ENCODE data around the gene CD68. TPM values are rescaled to one million over a fixed set of nuclear protein-coding genes. Genes with fewer than 3 reads are reported as not detected.

Gene CD68
- total RNA-seq, 1 donor from 2014 or later, result not detected

DNA sequence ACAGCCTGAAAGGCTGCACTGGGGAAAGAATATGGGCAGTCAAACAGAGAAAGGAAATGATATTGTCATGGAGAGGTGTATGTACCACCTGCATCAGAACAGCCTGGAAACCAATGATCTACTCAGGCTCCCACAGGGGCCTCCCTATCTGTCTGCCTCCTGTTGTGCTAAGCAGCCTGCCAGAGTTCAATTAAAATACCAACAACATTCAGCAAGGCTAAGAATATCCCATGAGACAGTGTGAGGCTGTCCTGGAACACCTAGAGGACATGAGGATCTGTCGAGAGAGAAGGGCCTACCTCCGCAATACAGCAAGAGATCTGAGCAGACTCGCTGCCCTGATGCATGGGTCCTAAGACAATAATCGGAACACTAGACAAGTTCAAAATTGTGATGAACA, 26.8 kb downstream of the CD68 start:
- TF ChIP-seq, protein P1, sequence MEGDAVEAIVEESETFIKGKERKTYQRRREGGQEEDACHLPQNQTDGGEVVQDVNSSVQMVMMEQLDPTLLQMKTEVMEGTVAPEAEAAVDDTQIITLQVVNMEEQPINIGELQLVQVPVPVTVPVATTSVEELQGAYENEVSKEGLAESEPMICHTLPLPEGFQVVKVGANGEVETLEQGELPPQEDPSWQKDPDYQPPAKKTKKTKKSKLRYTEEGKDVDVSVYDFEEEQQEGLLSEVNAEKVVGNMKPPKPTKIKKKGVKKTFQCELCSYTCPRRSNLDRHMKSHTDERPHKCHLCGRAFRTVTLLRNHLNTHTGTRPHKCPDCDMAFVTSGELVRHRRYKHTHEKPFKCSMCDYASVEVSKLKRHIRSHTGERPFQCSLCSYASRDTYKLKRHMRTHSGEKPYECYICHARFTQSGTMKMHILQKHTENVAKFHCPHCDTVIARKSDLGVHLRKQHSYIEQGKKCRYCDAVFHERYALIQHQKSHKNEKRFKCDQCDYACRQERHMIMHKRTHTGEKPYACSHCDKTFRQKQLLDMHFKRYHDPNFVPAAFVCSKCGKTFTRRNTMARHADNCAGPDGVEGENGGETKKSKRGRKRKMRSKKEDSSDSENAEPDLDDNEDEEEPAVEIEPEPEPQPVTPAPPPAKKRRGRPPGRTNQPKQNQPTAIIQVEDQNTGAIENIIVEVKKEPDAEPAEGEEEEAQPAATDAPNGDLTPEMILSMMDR (IDR thresholded peaks at IDR 0.05; ENCODE audit: partially characterized antibody, unreplicated experiment), result no peak
- peak overlapping the region; percentile 63 for H3K27ac Mint-ChIP-seq (ENCODE audit: unreplicated experiment)
- H3K4me3 Mint-ChIP-seq (ENCODE audit: unreplicated experiment), result peak overlapping the region; percentile 63
- H3K27me3 Mint-ChIP-seq (ENCODE audit: unreplicated experiment), result no peaks in the 10 kb centered on the region
- H3K36me3 Mint-ChIP-seq (ENCODE audit: unreplicated experiment), result peaks cover 10% of the 10 kb centered on the region
- peaks cover 3% of the 10 kb centered on the region for H3K9me3 Mint-ChIP-seq (ENCODE audit: unreplicated experiment)
- DNase-seq, result no peak
- H3K4me1 Mint-ChIP-seq (ENCODE audit: low read depth, unreplicated experiment), result peaks cover 5% of the 10 kb centered on the region

DNA sequence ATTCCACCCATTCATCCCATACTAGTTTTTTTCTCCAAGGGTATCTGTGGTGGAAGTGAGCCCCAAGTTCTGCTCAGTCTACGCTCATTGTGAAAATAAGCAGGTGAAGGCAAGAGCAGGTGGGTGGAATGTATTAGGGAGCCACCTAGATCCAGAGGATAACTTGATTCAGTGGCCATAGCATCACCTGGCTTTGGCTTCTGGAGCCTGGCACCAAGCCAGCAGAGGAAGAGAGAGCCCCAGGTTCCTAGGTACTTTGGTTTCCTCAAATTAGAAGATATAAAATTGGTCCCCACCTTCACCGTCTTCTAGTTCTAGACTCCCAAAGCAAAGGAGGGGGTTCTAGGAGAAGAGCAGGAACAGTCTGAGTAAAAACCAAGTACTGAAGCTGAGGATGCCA, 31.2 kb downstream of the CD68 start:
- peaks cover 11% of the 10 kb centered on the region for H3K27me3 Mint-ChIP-seq (ENCODE audit: unreplicated experiment)
- peak overlapping the region; percentile 58 for H3K4me3 Mint-ChIP-seq (ENCODE audit: unreplicated experiment)
- peaks cover 20% of the 10 kb centered on the region for H3K4me1 Mint-ChIP-seq (ENCODE audit: low read depth, unreplicated experiment)
- no peak for DNase-seq
- no peak overlapping the region for H3K27ac Mint-ChIP-seq (ENCODE audit: unreplicated experiment)
- H3K9me3 Mint-ChIP-seq (ENCODE audit: unreplicated experiment), result peaks cover 8% of the 10 kb centered on the region
- TF ChIP-seq, protein P1 (IDR thresholded peaks at IDR 0.05; ENCODE audit: partially characterized antibody, unreplicated experiment), result no peak
- no peaks in the 10 kb centered on the region for H3K36me3 Mint-ChIP-seq (ENCODE audit: unreplicated experiment)

DNA sequence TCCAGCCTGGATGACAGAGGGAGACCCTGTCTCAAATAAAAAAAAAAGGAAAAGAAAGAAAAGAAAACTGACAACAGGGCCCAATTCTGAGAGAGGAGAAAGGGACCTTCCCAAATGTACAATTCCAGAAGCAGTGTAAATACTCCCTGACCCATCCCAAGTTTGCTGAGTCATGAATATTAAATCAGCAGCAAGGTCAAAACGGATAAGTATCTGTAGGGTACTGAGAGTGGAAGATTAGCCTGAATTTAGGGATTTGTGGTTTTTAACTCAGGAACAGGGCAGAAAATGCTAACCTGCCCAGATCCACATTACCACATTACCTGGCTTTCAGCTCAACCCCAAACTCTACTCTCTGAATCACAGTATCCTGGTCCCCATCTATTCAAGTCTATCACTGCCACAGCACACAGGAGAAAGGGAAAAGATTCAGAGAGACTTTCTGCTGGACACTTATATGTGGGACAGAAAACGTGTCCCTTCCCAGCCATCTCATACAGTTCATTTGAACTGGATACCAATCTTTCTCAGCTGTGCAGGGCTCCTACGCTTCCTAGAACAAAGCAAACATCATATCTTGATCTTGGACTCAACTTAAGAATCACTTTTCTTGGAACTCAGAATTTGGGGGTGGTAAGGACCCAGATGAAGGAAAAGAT, 32.3 kb downstream of the CD68 start:
- TF ChIP-seq, protein P1 (IDR thresholded peaks at IDR 0.05; ENCODE audit: partially characterized antibody, unreplicated experiment), result no peak
- peaks cover 15% of the 10 kb centered on the region for H3K4me1 Mint-ChIP-seq (ENCODE audit: low read depth, unreplicated experiment)
- no peak overlapping the region for H3K27ac Mint-ChIP-seq (ENCODE audit: unreplicated experiment)
- H3K36me3 Mint-ChIP-seq (ENCODE audit: unreplicated experiment), result no peaks in the 10 kb centered on the region
- no peak for DNase-seq
- H3K4me3 Mint-ChIP-seq (ENCODE audit: unreplicated experiment), result peak overlapping the region; percentile 78
- H3K9me3 Mint-ChIP-seq (ENCODE audit: unreplicated experiment), result peaks cover 8% of the 10 kb centered on the region
- peaks cover 11% of the 10 kb centered on the region for H3K27me3 Mint-ChIP-seq (ENCODE audit: unreplicated experiment)

DNA sequence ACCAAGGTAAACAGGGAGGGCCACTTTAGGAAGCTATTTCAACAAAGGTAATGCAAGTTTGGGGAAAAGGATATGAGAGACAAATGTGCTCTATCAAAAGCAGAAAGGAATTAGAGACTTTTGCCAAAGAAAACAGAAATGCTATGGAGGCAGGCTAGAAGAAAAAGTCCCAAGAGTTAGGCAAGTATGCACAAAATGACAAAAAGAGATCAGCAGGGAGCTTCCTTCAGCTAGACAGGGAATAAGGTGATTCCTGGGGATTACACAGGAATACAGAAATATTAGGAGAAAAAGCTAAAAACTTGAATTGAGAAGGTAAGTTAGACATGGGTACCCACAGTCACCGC, 32.8 kb downstream of the CD68 start:
- Mint-ChIP-seq H3K4me3 (ENCODE audit: unreplicated experiment) (peak overlapping the region; percentile 78), H3K9me3 (ENCODE audit: unreplicated experiment) (peaks cover 8% of the 10 kb centered on the region), H3K4me1 (ENCODE audit: low read depth, unreplicated experiment) (peaks cover 15% of the 10 kb centered on the region), H3K27me3 (ENCODE audit: unreplicated experiment) (peaks cover 11% of the 10 kb centered on the region), H3K27ac (ENCODE audit: unreplicated experiment) (no peak overlapping the region), H3K36me3 (ENCODE audit: unreplicated experiment) (no peaks in the 10 kb centered on the region)
- DNase-seq, result no peak
- TF ChIP-seq, protein P1 (IDR thresholded peaks at IDR 0.05; ENCODE audit: partially characterized antibody, unreplicated experiment), result no peak

DNA sequence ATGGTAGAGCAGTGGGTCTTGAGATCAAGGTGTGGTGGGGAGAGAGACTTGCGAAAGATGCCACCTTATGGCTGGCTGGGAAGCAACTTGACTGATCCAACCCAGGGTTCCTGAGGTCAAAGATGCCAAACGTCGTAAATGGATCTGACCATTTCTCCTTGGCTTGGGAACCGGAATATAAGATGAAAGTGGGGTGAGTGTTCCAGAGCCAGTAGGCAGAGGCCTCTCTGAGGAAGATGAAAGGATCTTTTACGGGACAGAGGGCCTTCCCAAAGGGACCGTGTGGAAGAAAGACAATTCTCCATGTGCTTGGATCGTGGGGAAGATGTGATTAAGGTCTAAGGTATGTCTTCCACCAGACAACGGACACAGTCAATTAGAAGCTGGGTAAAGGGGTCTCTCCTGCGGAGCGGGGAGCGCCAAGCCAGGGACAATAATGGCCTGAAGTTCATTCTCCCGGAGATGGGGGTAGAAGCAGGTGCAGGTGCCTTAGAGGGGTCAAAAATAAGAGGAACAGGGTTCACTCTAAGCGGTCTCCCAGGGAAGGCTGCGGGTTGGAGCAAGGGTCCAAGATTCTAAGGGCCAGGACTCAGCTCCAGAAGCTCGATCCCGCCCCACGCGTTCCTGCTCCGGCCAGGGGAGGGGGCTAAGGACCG, 34.5 kb downstream of the CD68 start:
- peaks cover 11% of the 10 kb centered on the region for H3K27me3 Mint-ChIP-seq (ENCODE audit: unreplicated experiment)
- DNase-seq, result no peak
- TF ChIP-seq, protein P1 (IDR thresholded peaks at IDR 0.05; ENCODE audit: partially characterized antibody, unreplicated experiment), result no peak
- no peaks in the 10 kb centered on the region for H3K36me3 Mint-ChIP-seq (ENCODE audit: unreplicated experiment)
- peak overlapping the region; percentile 90 for H3K27ac Mint-ChIP-seq (ENCODE audit: unreplicated experiment)
- H3K4me1 Mint-ChIP-seq (ENCODE audit: low read depth, unreplicated experiment), result peaks cover 15% of the 10 kb centered on the region
- H3K4me3 Mint-ChIP-seq (ENCODE audit: unreplicated experiment), result peak overlapping the region; percentile 92
- peaks cover 8% of the 10 kb centered on the region for H3K9me3 Mint-ChIP-seq (ENCODE audit: unreplicated experiment)

Measured in glutamatergic neuron (in vitro differentiated cells).